Central memory CD4-positive, alpha-beta T cell (primary cell): ENCODE measurements around the gene ZC3H13.

Experiments used
- DNase-seq: peaks from one replicate; pipeline ENCODE4 v3.0.0; 2022

The ZC3H13 gene

DNA sequence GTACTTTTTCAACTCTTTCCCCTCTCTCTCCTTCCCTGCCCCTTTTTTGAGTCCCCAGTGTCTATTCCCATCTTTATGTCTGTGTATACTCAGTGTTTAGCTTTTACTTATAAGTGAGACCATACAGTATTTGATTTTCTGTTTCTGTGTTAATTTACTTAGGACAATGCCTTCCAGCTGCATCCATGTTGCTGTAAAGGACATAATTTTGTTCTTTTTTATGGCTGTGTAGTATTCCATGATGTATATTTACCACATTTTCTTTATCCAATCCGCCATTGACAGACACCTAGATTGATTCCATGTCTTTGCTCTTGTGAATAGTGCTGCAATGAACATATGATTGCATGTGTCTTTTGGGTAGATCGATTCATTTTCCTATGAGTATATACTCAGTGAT, 10.7 kb upstream of the ZC3H13 start:
- DNase-seq: no peak

GRCh38 chr13:46062185-46062584, 9.6 kb upstream of the ZC3H13 start:
- DNase-seq: no peak

DNA sequence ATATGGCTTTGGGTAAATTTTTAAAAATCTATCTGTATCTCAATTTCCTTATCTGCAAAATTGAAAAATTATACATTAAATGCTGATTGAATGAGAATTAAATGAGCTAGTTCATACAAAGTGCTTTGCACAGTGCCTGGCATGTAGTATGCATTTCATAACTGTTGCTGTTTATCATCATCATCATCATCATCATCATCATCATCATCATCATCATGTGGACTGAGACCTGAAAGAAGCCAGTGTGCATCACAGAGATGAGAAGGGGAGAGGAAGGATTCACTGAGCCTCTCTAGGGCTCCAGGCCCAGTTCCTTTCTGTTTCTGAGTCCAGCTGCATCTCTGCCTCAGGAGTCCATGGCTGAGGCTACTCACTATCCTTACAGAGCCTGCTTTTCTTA, 6.9 kb upstream of the ZC3H13 start:
- DNase-seq: no peak

- no peak for DNase-seq
Observed at GRCh38 chr13:46058268-46058667, 5.7 kb upstream of the ZC3H13 start.

GRCh38 chr13:46057256-46058015, 4.9 kb upstream of the ZC3H13 start:
- no peak for DNase-seq

DNA sequence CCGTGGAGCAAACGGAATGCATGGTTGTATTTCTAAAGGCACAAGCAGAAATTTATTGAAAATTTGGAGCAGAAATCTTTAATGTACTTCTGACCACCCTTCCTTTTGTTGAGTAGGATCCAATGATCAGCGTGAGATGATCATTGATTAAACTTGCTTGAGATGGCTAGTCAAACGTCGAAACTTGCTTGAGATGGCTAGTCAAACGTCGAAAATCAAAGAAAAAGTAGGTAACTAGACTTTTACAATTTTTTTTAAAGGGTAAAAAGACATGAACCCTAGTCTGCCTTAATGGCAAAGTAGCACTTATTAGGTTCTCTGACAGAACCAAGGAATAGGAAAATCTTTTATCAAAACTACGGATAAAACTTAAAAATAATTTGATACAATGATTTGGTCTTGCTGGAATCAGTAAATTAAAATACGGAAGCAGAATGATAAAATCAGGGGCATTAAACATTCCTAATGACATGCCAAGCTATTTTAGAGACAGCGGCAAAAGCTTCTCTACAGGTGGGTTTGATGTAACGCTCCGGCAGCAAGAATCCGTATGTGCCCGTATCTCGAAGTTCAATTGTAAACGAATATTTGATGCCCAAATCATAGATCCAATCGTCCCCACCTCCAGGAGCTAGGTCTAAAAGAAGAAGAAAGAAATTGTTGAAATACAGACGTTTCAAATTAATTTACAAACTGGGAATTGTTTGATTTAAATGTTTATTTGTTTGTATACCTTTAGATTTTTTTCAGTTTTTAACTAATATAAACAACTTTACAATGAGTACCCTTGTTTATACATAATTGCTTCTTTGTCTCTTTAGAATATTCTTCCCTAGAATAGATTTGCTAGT, 841 bp upstream of the ZC3H13 start:
- DNase-seq: no peak

- DNase-seq: no peak
Observed at GRCh38 chr13:46051968-46052318, 603 bp downstream of the ZC3H13 start.

GRCh38 chr13:46050771-46051170, 1.8 kb downstream of the ZC3H13 start:
- no peak for DNase-seq

DNA sequence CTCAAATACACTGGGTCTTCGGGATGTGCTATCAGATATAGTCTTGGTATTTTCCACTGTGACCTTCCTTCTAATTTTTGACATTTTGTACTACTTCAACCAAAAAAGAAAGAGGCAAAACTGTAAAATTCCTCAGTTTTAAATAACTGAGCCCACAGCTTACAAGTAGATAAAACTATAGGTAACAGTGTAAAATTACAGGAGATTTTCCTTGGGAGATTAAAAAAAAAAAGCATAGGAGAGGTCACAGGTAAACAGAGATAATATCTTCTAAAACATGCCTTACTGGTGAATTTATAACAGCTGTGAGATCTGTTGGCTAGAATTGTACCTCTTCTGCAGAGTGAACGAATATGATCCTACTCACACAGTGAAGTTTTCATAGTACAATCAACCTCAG, 7.1 kb downstream of the ZC3H13 start:
- DNase-seq: no peak

- DNase-seq: no peak
Observed at GRCh38 chr13:46043647-46044046, 8.9 kb downstream of the ZC3H13 start.

DNA sequence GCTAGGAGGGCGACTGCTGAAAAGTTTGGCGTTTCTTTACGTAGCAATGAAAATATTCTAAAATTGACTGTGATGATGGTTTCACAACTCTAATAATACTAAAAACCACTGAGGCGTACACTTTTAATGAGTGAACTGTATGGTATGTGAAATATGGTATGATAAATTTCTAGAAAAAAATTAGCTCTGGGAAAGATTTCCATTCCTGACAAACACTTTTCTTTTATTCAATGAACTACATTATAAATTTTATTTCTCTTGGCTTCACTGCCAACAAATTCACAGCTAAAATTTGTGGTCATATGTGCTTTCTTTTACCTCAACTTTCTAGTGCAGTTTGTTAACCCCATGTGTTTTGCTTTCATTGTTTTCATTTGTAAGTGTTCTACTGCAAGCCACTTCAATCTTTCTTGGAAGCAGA, 11.1 kb downstream of the ZC3H13 start:
- no peak for DNase-seq

DNA sequence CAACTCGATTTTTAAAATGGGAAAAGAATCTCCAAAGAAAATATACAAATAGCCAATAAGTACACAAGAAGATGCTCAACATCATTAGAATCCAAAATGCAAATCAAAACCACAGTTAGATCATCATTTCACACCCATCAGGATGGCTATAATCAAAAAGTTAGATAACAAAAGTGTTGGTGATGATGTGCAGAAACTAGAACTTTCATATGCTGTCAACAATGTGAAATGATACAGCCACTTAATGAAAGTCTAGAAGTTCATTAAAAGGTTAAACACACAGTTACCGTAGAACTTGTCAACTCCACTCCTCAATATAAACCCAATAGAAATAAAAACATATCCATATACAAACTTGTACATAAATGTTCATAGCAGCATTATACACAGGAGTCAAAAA, 11.8 kb downstream of the ZC3H13 start:
- DNase-seq: no peak

GRCh38 chr13:46039411-46040182, 12.9 kb downstream of the ZC3H13 start:
- DNase-seq: no peak

- DNase-seq: no peak
Observed at GRCh38 chr13:46038296-46038695, 14.2 kb downstream of the ZC3H13 start.

DNA sequence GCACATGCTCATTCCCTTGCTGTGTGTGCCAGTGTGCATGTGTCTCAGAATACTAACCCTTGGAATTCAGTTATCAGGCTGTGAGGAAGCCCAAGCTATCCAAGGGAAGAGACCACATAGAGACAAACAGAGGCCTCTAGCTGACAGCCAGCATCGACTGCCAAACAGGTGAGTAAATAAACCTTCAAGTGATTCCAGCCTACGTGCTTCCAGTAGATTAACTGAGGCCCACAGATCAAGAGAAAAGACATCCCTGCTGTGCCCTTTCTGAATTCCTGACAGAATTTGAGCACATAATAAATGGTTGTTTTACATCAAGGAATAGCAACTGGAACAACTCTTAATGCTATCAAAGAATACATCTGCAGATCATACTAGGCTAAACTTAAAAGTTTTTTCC, 17.5 kb downstream of the ZC3H13 start:
- no peak for DNase-seq

DNA sequence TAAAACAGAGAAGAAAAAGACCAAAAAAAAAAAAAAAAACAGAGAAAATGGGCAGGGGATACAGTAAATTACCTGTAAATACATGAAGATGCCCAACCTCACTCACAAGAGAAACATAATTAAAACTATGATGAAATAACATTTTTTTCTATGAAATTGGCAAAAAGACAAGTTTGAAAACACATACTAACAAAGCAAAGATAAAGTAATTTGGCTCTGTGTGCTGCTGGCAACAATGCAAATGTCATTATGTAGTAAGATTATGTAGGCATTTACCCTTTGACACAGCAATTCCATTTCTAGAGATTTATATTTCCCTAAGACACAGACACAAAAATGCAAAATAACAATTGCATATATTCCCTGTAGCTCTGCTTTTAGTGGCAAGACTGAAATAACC, 20.2 kb downstream of the ZC3H13 start:
- DNase-seq: no peak

GRCh38 chr13:46031581-46032263, 20.8 kb downstream of the ZC3H13 start:
- no peak for DNase-seq

DNA sequence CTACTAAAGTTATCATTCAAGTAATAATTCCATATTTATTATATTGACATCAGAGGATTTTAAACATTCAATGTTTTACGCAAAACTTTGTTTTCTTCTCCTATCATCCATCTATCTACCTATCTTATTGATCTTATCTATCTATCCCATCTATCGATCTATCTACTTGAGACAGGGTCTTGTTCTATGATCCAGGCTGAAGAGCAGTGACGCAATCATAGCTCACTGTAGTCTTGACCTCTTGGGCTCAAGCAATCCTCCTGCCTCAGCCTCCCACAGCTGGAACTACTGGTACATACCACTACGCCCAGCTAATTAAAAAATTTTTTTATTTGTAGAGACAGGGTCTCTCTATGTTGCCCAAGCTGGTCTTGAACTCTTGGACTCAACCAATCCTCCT, 27.4 kb downstream of the ZC3H13 start:
- DNase-seq: no peak

GRCh38 chr13:46022481-46022880, 30.1 kb downstream of the ZC3H13 start:
- no peak for DNase-seq

- DNase-seq: no peak
Observed at GRCh38 chr13:46016216-46016615, 36.3 kb downstream of the ZC3H13 start.

- no peak for DNase-seq
Observed at GRCh38 chr13:46015366-46015765, 37.2 kb downstream of the ZC3H13 start.

DNA sequence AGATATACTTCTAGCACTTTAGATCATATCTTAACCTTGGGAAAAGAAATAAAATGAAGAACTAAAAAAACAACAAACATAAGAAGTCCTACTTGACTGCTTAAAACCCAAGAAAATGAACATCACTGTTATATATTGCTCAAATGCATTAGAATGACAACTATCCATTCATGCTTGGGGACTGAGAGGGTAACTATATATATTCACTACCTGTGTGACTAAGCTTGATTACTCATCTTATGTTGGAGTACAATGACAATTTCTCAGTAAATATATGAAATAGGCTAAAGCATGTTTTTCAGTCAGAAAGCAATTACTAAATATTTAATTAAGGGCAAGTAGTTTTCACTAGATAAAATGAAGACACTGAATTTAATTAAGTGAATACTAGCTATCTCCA, 40.1 kb downstream of the ZC3H13 start:
- DNase-seq: no peak

- no peak for DNase-seq
Observed at GRCh38 chr13:46010148-46010547, 42.4 kb downstream of the ZC3H13 start.
